Measurements from ENCODE around the gene PLA2G6.

Gene PLA2G6

DNA sequence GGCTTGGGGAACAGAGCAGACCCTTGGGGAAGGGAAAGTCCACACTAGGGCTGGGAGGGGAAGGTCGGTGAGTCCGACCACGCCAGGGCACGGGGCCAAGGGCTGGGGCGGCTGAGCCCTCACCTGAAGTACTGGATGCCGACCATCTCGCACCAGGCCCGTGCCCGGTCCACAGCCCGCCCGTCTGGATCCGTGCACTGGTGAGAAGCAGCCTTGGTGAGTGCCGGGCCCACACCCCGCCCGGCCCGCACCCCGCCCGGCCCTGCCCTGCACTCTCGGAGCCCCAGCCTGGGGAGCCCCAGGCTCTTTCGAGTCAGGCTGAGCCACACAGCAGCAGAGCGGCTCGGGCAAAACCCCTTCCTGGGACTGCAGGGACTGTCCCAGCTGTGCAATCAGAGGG is 69.2 kb downstream of the PLA2G6 start:
- Histone ChIP-seq H3K79me2 (ENCODE audit: insufficient read depth, low read length) (no peaks in the 10 kb centered on the region), H3K4me1 (ENCODE audit: insufficient read depth, low read length) (no peaks in the 10 kb centered on the region), H3K27me3 (ENCODE audit: insufficient read depth, low read length, poor library complexity) (no peaks in the 10 kb centered on the region), H3K27ac (ENCODE audit: low read length) (no peak overlapping the region), H3K4me2 (ENCODE audit: insufficient read depth, low read length) (no peak overlapping the region), H4K20me1 (ENCODE audit: insufficient read depth, low read length) (no peaks in the 10 kb centered on the region), H3K9me3 (ENCODE audit: insufficient read depth, low read length, severe bottlenecking) (no peaks in the 10 kb centered on the region), H2AFZ (ENCODE audit: low read depth, low read length) (no peak overlapping the region), H3K36me3 (ENCODE audit: insufficient read depth, low read length) (peaks cover 38% of the 10 kb centered on the region), H3K4me3 (ENCODE audit: low read depth in 1 of 2, low read length in 2 of 2) (no peak overlapping the region), H3K9ac (ENCODE audit: low read depth, low read length) (no peak overlapping the region)
- TF ChIP-seq, protein P1, sequence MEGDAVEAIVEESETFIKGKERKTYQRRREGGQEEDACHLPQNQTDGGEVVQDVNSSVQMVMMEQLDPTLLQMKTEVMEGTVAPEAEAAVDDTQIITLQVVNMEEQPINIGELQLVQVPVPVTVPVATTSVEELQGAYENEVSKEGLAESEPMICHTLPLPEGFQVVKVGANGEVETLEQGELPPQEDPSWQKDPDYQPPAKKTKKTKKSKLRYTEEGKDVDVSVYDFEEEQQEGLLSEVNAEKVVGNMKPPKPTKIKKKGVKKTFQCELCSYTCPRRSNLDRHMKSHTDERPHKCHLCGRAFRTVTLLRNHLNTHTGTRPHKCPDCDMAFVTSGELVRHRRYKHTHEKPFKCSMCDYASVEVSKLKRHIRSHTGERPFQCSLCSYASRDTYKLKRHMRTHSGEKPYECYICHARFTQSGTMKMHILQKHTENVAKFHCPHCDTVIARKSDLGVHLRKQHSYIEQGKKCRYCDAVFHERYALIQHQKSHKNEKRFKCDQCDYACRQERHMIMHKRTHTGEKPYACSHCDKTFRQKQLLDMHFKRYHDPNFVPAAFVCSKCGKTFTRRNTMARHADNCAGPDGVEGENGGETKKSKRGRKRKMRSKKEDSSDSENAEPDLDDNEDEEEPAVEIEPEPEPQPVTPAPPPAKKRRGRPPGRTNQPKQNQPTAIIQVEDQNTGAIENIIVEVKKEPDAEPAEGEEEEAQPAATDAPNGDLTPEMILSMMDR (IDR thresholded peaks at IDR 0.05; ENCODE audit: borderline replicate concordance, extremely low read depth, low read length, poor library complexity, severe bottlenecking): no peak
- TF ChIP-seq EZH2 (IDR thresholded peaks at IDR 0.05; ENCODE audit: borderline replicate concordance, low read depth, low read length, severe bottlenecking): no peak
- DNase-seq: no peak
- no peak for ATAC-seq (ENCODE audit: insufficient read depth, low read depth)

DNA sequence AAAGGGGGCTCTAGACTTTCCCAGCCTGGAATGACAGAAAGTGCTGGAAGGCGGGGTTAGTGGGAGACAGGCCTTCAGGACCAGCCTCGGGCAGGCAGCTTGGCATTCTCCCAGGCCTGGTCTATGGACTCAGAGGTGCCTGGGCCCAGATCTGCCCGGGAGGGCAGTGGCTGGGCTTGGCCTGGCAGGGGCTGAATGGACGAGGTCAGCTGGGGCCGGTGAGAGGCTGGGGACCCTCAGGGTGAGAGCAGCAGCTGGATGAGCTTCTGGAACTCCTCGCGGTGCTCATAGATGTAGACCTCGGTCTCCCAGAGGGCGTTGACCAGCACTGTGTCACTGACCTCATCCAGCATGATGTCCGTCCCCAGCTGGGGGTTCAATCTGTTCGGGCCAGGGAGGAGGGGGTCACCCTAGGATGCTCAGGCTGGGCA is 69.7 kb downstream of the PLA2G6 start:
- Histone ChIP-seq H3K27ac (ENCODE audit: low read length) (no peak overlapping the region), H3K27me3 (ENCODE audit: insufficient read depth, low read length, poor library complexity) (no peaks in the 10 kb centered on the region), H3K79me2 (ENCODE audit: insufficient read depth, low read length) (no peaks in the 10 kb centered on the region), H2AFZ (ENCODE audit: low read depth, low read length) (no peak overlapping the region), H3K4me3 (ENCODE audit: low read depth in 1 of 2, low read length in 2 of 2) (no peak overlapping the region), H3K9me3 (ENCODE audit: insufficient read depth, low read length, severe bottlenecking) (no peaks in the 10 kb centered on the region), H4K20me1 (ENCODE audit: insufficient read depth, low read length) (no peaks in the 10 kb centered on the region), H3K4me2 (ENCODE audit: insufficient read depth, low read length) (no peak overlapping the region), H3K9ac (ENCODE audit: low read depth, low read length) (no peak overlapping the region), H3K4me1 (ENCODE audit: insufficient read depth, low read length) (no peaks in the 10 kb centered on the region), H3K36me3 (ENCODE audit: insufficient read depth, low read length) (peaks cover 38% of the 10 kb centered on the region)
- ATAC-seq (ENCODE audit: insufficient read depth, low read depth): no peak
- DNase-seq: no peak
- TF ChIP-seq, protein P1 (IDR thresholded peaks at IDR 0.05; ENCODE audit: borderline replicate concordance, extremely low read depth, low read length, poor library complexity, severe bottlenecking): no peak
- TF ChIP-seq EZH2 (IDR thresholded peaks at IDR 0.05; ENCODE audit: borderline replicate concordance, low read depth, low read length, severe bottlenecking): no peak

DNA sequence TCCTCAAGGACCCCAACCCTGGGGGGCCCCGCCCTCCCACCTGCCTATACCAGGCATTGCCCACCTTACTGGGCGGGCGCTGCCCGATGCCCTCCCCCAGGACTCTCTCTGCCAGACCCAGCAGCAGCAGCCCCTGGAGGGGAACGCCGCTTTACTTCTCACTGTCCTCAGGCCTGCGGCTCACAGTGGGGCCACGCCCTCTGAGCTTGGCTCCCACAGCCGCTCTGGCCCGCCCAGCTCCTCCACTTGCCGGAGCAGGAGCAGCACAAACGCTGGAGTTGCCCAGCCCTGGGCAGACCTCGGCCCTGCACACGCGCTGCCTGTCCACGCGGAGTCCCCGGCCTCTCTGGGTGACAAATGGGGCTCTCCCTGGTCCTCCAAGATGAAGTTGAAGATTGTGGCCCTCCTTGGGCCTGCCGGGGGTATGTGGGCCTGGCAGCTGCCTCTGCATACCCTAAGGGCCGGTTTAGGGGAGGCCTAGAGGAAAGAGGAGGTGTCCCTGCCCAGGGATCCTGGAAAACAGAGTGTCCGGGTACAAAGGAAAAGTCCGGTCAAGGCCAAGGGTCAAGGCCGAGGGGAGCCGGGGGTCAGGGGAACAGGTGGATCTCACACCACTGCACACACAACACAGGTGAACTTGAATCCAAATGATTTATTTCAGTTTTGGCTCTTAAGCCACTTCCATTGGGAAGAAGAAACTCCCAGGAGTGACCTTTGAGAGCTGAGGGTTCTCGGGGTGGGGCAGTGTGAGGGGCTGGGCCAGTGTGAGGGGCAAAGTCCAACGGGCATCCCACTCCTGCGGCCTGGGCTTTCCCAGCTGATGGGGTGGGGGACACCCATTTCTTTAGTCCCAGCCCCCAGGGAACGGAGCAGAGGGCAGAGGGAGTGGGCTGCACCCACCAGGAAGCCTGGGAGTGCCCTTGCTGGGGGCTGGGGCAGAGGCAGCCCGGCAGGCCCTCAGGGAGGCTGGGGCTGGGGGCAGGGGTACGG is 70.5 kb downstream of the PLA2G6 start:
- no peak overlapping the region for H3K4me2 ChIP-seq (ENCODE audit: insufficient read depth, low read length)
- no peak overlapping the region for H3K9ac ChIP-seq (ENCODE audit: low read depth, low read length)
- ATAC-seq (ENCODE audit: insufficient read depth, low read depth) (no peak), DNase-seq (no peak)
- no peak for TF ChIP-seq EZH2 (IDR thresholded peaks at IDR 0.05; ENCODE audit: borderline replicate concordance, low read depth, low read length, severe bottlenecking)
- TF ChIP-seq, protein P1 (IDR thresholded peaks at IDR 0.05; ENCODE audit: borderline replicate concordance, extremely low read depth, low read length, poor library complexity, severe bottlenecking): no peak
- no peak overlapping the region for H3K27ac ChIP-seq (ENCODE audit: low read length)
- no peak overlapping the region for H3K4me3 ChIP-seq (ENCODE audit: low read depth in 1 of 2, low read length in 2 of 2)
- H3K36me3 ChIP-seq (ENCODE audit: insufficient read depth, low read length): peaks cover 37% of the 10 kb centered on the region
- H4K20me1 ChIP-seq (ENCODE audit: insufficient read depth, low read length): no peaks in the 10 kb centered on the region
- H3K9me3 ChIP-seq (ENCODE audit: insufficient read depth, low read length, severe bottlenecking): no peaks in the 10 kb centered on the region
- no peaks in the 10 kb centered on the region for H3K4me1 ChIP-seq (ENCODE audit: insufficient read depth, low read length)
- no peaks in the 10 kb centered on the region for H3K27me3 ChIP-seq (ENCODE audit: insufficient read depth, low read length, poor library complexity)
- H3K79me2 ChIP-seq (ENCODE audit: insufficient read depth, low read length): no peaks in the 10 kb centered on the region
- no peak overlapping the region for H2AFZ ChIP-seq (ENCODE audit: low read depth, low read length)
